HepG2 (cell line): Measurements from ENCODE around the gene PLCG1. TPM values are rescaled to one million over a fixed set of nuclear protein-coding genes. Genes with fewer than 3 reads are reported as not detected.

Experiments used
- ATAC-seq: fragments of 200-7000 bp; cut with Tn5 transposase; 3 replicates; pipeline ENCODE4 v1.9.1; 2020; ENCODE audit warnings: mild to moderate bottlenecking, moderate library complexity
- BruUV-seq: library from RNA; stranded (reverse); fragments of 400-500 nt; replicated peaks from 2 replicates; lab custom pipeline; 2021; lab: Mats Ljungman, UMichigan
- CTCF ChIA-PET: fragments of 300-600 bp; formaldehyde crosslinking; extraction: SDS; loops from one replicate; lab custom pipeline; 2021; ENCODE audit warnings: low total read pairs, inconsistent platforms, low intra/inter-chr PET ratio; lab: Yijun Ruan, JAX
- POLR2A ChIA-PET: fragments of 350-600 bp; sonication (Branson Sonifier 250); formaldehyde crosslinking; loops from one replicate; lab custom pipeline; 2020; ENCODE audit warnings: antibody characterized with exemption, inconsistent platforms; lab: Yijun Ruan, JAX
- DNase-seq: peaks from one replicate; pipeline ENCODE4 v3.0.0-alpha.2; 2015; ENCODE audit warnings: low spot score
- FAIRE-seq: peaks from 3 replicates; lab custom pipeline; 2011; peaks lifted over from hg19 to GRCh38; lab: Jason Lieb, UNC
- H2AFZ ChIP-seq: one replicate; pipeline ENCODE4 v1.6.1; 2011; ENCODE audit warnings: low read length, inconsistent platforms
- H3K27ac ChIP-seq: fragments of 300-600 bp; 3 replicates; pipeline ENCODE4 v1.8.0; 2011; ENCODE audit warnings: mixed run types, mild to moderate bottlenecking, mixed read lengths, low read length, inconsistent platforms; ENCODE audit not compliant: insufficient read depth; ENCODE audit errors: extremely low read length
- H3K27me3 ChIP-seq, 2 experiments: fragments of 200-600 bp in 1 of 2; 2 replicates in 1 of 2; 3 replicates in 1 of 2; pipeline versions ENCODE4 v1.6.0 to v1.8.0; 2011; ENCODE audit warnings: low read length in 2 of 2, mild to moderate bottlenecking in 2 of 2, moderate library complexity in 2 of 2, inconsistent platforms in 1 of 2; ENCODE audit not compliant: insufficient read depth in 2 of 2, control insufficient read depth in 1 of 2
- H3K36me3 ChIP-seq, 2 experiments: fragments of 200-600 bp in 1 of 2; replicated peaks in 1 of 2; 2 replicates in 1 of 2; 3 replicates in 1 of 2; pipeline versions ENCODE4 v1.5.1 to v1.8.0; 2011; ENCODE audit warnings: low read length in 2 of 2, inconsistent platforms in 1 of 2; ENCODE audit not compliant: insufficient read depth in 2 of 2, control insufficient read depth in 1 of 2
- H3K4me1 ChIP-seq: 2 replicates; pipeline ENCODE4 v1.5.1; 2012; ENCODE audit warnings: low read length, inconsistent platforms; ENCODE audit not compliant: insufficient read depth
- H3K4me2 ChIP-seq: 2 replicates; pipeline ENCODE4 v1.6.0; 2011; ENCODE audit warnings: low read depth, low read length, inconsistent platforms
- H3K4me3 ChIP-seq, 3 experiments: fragments of 200-600 bp in 1 of 3; sonication (generic), shearing (Covaris generic) in 1 of 3; replicated peaks in 1 of 3; 2 replicates each; pipeline ENCODE4 v1.5.1; 2011 to 2016; ENCODE audit warnings: low read length in 3 of 3, inconsistent platforms in 2 of 3, low read depth in 2 of 3, mild to moderate bottlenecking in 2 of 3, control low read depth in 1 of 3, mixed read lengths in 1 of 3; ENCODE audit not compliant: insufficient read depth in 1 of 3
- H3K79me2 ChIP-seq: one replicate; pipeline ENCODE4 v1.6.1; 2011; ENCODE audit warnings: low read length, inconsistent platforms; ENCODE audit not compliant: insufficient read depth
- H3K9ac ChIP-seq: 2 replicates; pipeline ENCODE4 v1.6.0; 2011; ENCODE audit warnings: mild to moderate bottlenecking, low read depth, low read length, inconsistent platforms; ENCODE audit not compliant: insufficient read depth
- H3K9me3 ChIP-seq: 2 replicates; pipeline ENCODE4 v1.5.1; 2012; ENCODE audit warnings: mild to moderate bottlenecking, low read length
- H4K20me1 ChIP-seq: 2 replicates; pipeline ENCODE4 v1.6.0; 2011; ENCODE audit warnings: inconsistent platforms, mild to moderate bottlenecking, low read length, moderate library complexity; ENCODE audit not compliant: insufficient read depth
- E2F2 ChIP-seq: sonication (generic); formaldehyde crosslinking; IDR thresholded peaks from 2 replicates; pipeline ENCODE4 v1.4.0; 2020; ENCODE audit warnings: missing genetic modification reagents, borderline replicate concordance
- EED ChIP-seq: sonication (generic); formaldehyde crosslinking; IDR thresholded peaks from 2 replicates; pipeline ENCODE4 v1.5.0; 2020; ENCODE audit warnings: mild to moderate bottlenecking, missing genetic modification reagents
- FOSL1 ChIP-seq: sonication (generic); formaldehyde crosslinking; IDR thresholded peaks from 2 replicates; pipeline ENCODE4 v1.9.0; 2021; ENCODE audit warnings: missing genetic modification reagents, borderline replicate concordance
- FOXC1 ChIP-seq: sonication (generic); formaldehyde crosslinking; IDR thresholded peaks from 2 replicates; pipeline ENCODE4 v1.8.0; 2022; ENCODE audit warnings: mild to moderate bottlenecking, missing genetic modification reagents, borderline replicate concordance
- GPN1 ChIP-seq: sonication (generic); formaldehyde crosslinking; IDR thresholded peaks from 2 replicates; pipeline ENCODE4 v1.5.1; 2020; ENCODE audit warnings: missing genetic modification reagents, borderline replicate concordance
- KDM5B ChIP-seq: sonication (generic); formaldehyde crosslinking; IDR thresholded peaks from 2 replicates; pipeline ENCODE4 v1.4.0; 2020; ENCODE audit warnings: missing genetic modification reagents, mild to moderate bottlenecking, borderline replicate concordance
- MLX ChIP-seq: IDR thresholded peaks from 2 replicates; pipeline ENCODE4 v1.6.1; 2016
- SNAPC2 ChIP-seq: sonication (generic); formaldehyde crosslinking; IDR thresholded peaks from 2 replicates; pipeline ENCODE4 v1.8.1; 2022; ENCODE audit warnings: mild to moderate bottlenecking, missing genetic modification reagents
- ZBTB43 ChIP-seq: sonication (generic); formaldehyde crosslinking; conservative IDR thresholded peaks from 2 replicates; pipeline ENCODE4 v1.4.0; 2020; ENCODE audit warnings: missing genetic modification reagents
- ZNF12 ChIP-seq: sonication (generic); formaldehyde crosslinking; IDR thresholded peaks from 2 replicates; pipeline ENCODE4 v1.5.0; 2020; ENCODE audit warnings: missing genetic modification reagents
- ZNF143 ChIP-seq: sonication (generic); formaldehyde crosslinking; IDR thresholded peaks from 2 replicates; pipeline ENCODE4 v1.4.0; 2020; ENCODE audit warnings: missing genetic modification reagents
- ZNF205 ChIP-seq: IDR thresholded peaks from 2 replicates; pipeline ENCODE4 v1.6.1; 2018; ENCODE audit warnings: missing biosample characterization, missing genetic modification reagents
- ZNF274 ChIP-seq: sonication (generic); formaldehyde crosslinking; IDR thresholded peaks from 2 replicates; pipeline ENCODE4 v1.5.1; 2020; ENCODE audit warnings: mild to moderate bottlenecking, missing genetic modification reagents
- ZNF296 ChIP-seq: sonication (generic); formaldehyde crosslinking; conservative IDR thresholded peaks from 2 replicates; pipeline ENCODE4 v1.5.0; 2020; ENCODE audit warnings: mild to moderate bottlenecking, missing genetic modification reagents
- ZNF343 ChIP-seq: sonication (generic); formaldehyde crosslinking; IDR thresholded peaks from 2 replicates; pipeline ENCODE4 v1.4.0; 2020; ENCODE audit warnings: mild to moderate bottlenecking, missing genetic modification reagents
- ZNF549 ChIP-seq: sonication (generic); formaldehyde crosslinking; IDR thresholded peaks from 2 replicates; pipeline ENCODE4 v1.5.0; 2020; ENCODE audit warnings: missing genetic modification reagents
- ZNF746 ChIP-seq: sonication (generic); formaldehyde crosslinking; IDR thresholded peaks from 2 replicates; pipeline ENCODE4 v1.8.0; 2022; ENCODE audit warnings: mild to moderate bottlenecking, missing genetic modification reagents
- ZNF776 ChIP-seq: sonication (generic); formaldehyde crosslinking; IDR thresholded peaks from 2 replicates; pipeline ENCODE4 v1.4.0; 2020; ENCODE audit warnings: mild to moderate bottlenecking, missing genetic modification reagents
- ZNF788 ChIP-seq: sonication (generic); formaldehyde crosslinking; IDR thresholded peaks from 2 replicates; pipeline ENCODE4 v1.5.0; 2020; ENCODE audit warnings: mild to moderate bottlenecking, missing genetic modification reagents, borderline replicate concordance
- ZSCAN29 ChIP-seq: sonication (generic); formaldehyde crosslinking; conservative IDR thresholded peaks from 2 replicates; pipeline ENCODE4 v1.4.0; 2020; ENCODE audit warnings: mild to moderate bottlenecking, missing genetic modification reagents
- WGBS: methylation state at CpG from one replicate; pipeline ENCODE4 v1.1.6; 2017; ENCODE audit warnings: low lambda C conversion rate; 5-methylcytosine and 5-hydroxymethylcytosine counted together
- in situ Hi-C: cut with HindIII; loops from 2 replicates; pipeline ENCODE4 v1.10.0; 2017; ENCODE audit warnings: low pct_unique_long_range_greater_than_20kb; ENCODE audit not compliant: extremely low pct_ligation_motif_present
- intact Hi-C: fragments of 100-400 bp; cut with micrococcal nuclease; formaldehyde crosslinking; loops from one replicate; pipeline ENCODE4 v1.10.0; 2022; ENCODE audit not compliant: unreplicated experiment
- polyA plus RNA-seq, 8 experiments: library from polyadenylated mRNA; depleted of rRNA in 3 of 8; stranded (reverse) in 7 of 8; unstranded in 1 of 8; fragments of >200 nt; fragmentation: Illumina TruSeq in 4 of 8; extraction: Trizol in 4 of 8; gene quantifications; 2 replicates each; pipeline versions ENCODE4 v1.2.1 to v1.2.3, GENCODE V29; 2011 to 2016; ENCODE audit warnings: low read depth in 4 of 8, missing spikeins in 1 of 8, mixed read lengths in 1 of 8; ENCODE audit not compliant: insufficient read depth in 1 of 8
- total RNA-seq, 5 experiments: library from RNA; depleted of rRNA; stranded (reverse); fragments of >200 nt; fragmentation: Illumina TruSeq; extraction: Trizol; gene quantifications; 2 replicates each; pipeline ENCODE4 v1.2.3, GENCODE V29; 2016; ENCODE audit warnings: low read depth in 1 of 5

PLCG1 gene
- total and polyA plus RNA-seq, 2 of the 13 experiments (the other 11 are each of a cell fraction or from before 2014, with no cell fraction given) = 85.3 to 158 TPM

GRCh38 chr20:41223112-41223511, 85.8 kb downstream of the PLCG1 start:
- H3K36me3 ChIP-seq = no peaks in the 10 kb centered on the region
- H3K27me3 ChIP-seq = no peaks in the 10 kb centered on the region
- BruUV-seq = no TSS peak
- ChIA-PET POLR2A (no interaction called here), CTCF (no interaction called here)
- FAIRE-seq (no peak), DNase-seq (no peak), ATAC-seq (no peak)
- H3K4me2 ChIP-seq = no peak overlapping the region
- no peaks in the 10 kb centered on the region for H3K79me2 ChIP-seq
- H3K9me3 ChIP-seq = no peaks in the 10 kb centered on the region
- no peak overlapping the region for H3K4me3 ChIP-seq
- H3K9ac ChIP-seq = no peak overlapping the region
- no peak overlapping the region for H2AFZ ChIP-seq
- intact Hi-C loops = no loop called here
- no peak for TF ChIP-seq SNAPC2 (CRISPR knock-in tag)
- TF ChIP-seq ZNF12 (CRISPR knock-in tag) = no peak
- no peak for TF ChIP-seq FOXC1 (CRISPR knock-in tag)
- TF ChIP-seq ZBTB43 = no peak
- no peak for TF ChIP-seq GPN1 (CRISPR knock-in tag)
- no peak for TF ChIP-seq FOSL1
- no peak for TF ChIP-seq ZNF549
- no peak for TF ChIP-seq ZNF205 (CRISPR knock-in tag)
- H4K20me1 ChIP-seq = no peaks in the 10 kb centered on the region
- in situ Hi-C loops = no loop called here
- no peaks in the 10 kb centered on the region for H3K4me1 ChIP-seq
- no peak overlapping the region for H3K27ac ChIP-seq

GRCh38 chr20:41224281-41224680, 86.9 kb downstream of the PLCG1 start:
- no peaks in the 10 kb centered on the region for H3K79me2 ChIP-seq
- H3K9me3 ChIP-seq = no peaks in the 10 kb centered on the region
- no peak overlapping the region for H3K4me2 ChIP-seq
- BruUV-seq = no TSS peak
- H3K4me1 ChIP-seq = no peaks in the 10 kb centered on the region
- no peaks in the 10 kb centered on the region for H3K36me3 ChIP-seq
- 98% methylated on average over 1 of the region's 1 CpG for WGBS
- H3K9ac ChIP-seq = no peak overlapping the region
- no peak overlapping the region for H3K4me3 ChIP-seq
- ChIA-PET CTCF (no interaction called here), POLR2A (no interaction called here)
- H3K27ac ChIP-seq = no peak overlapping the region
- in situ Hi-C loops (no loop called here), intact Hi-C loops (no loop called here)
- H4K20me1 ChIP-seq = no peaks in the 10 kb centered on the region
- no peak overlapping the region for H2AFZ ChIP-seq
- FAIRE-seq (no peak), ATAC-seq (no peak), DNase-seq (no peak)
- no peaks in the 10 kb centered on the region for H3K27me3 ChIP-seq
- no peak for TF ChIP-seq EED
- TF ChIP-seq ZSCAN29 = no peak
- no peak for TF ChIP-seq ZNF788 (CRISPR knock-in tag)
- no peak for TF ChIP-seq ZNF143 (CRISPR knock-in tag)
- TF ChIP-seq ZNF296 = no peak
- TF ChIP-seq ZNF343 (CRISPR knock-in tag) = no peak
- no peak for TF ChIP-seq ZNF776 (CRISPR knock-in tag)
- no peak for TF ChIP-seq MLX (CRISPR knock-in tag)
- no peak for TF ChIP-seq ZNF274 (CRISPR knock-in tag)
- no peak for TF ChIP-seq E2F2
- no peak for TF ChIP-seq ZNF746
- no peak for TF ChIP-seq KDM5B (CRISPR knock-in tag)
